GM12872 (cell line): ENCODE measurements around the gene DNM1.

Experiments
- TF ChIP-seq, protein P1 (sequence below): IDR thresholded peaks from 3 replicates; pipeline ENCODE4 v1.5.1; 2011; ENCODE audit warnings: low read depth, mild to moderate bottlenecking, low read length, moderate library complexity; ENCODE audit not compliant: insufficient read depth

Gene DNM1

GRCh38 chr9:128168731-128169308 is 34.4 kb upstream of the DNM1 start:
- TF ChIP-seq, protein P1, sequence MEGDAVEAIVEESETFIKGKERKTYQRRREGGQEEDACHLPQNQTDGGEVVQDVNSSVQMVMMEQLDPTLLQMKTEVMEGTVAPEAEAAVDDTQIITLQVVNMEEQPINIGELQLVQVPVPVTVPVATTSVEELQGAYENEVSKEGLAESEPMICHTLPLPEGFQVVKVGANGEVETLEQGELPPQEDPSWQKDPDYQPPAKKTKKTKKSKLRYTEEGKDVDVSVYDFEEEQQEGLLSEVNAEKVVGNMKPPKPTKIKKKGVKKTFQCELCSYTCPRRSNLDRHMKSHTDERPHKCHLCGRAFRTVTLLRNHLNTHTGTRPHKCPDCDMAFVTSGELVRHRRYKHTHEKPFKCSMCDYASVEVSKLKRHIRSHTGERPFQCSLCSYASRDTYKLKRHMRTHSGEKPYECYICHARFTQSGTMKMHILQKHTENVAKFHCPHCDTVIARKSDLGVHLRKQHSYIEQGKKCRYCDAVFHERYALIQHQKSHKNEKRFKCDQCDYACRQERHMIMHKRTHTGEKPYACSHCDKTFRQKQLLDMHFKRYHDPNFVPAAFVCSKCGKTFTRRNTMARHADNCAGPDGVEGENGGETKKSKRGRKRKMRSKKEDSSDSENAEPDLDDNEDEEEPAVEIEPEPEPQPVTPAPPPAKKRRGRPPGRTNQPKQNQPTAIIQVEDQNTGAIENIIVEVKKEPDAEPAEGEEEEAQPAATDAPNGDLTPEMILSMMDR: no peak

- TF ChIP-seq, protein P1: no peak
These were observed 33.7 kb upstream of the DNM1 start for GRCh38 chr9:128169492-128169891.

- TF ChIP-seq, protein P1: no peak
These were observed 33.3 kb upstream of the DNM1 start for GRCh38 chr9:128169925-128170324.

DNA sequence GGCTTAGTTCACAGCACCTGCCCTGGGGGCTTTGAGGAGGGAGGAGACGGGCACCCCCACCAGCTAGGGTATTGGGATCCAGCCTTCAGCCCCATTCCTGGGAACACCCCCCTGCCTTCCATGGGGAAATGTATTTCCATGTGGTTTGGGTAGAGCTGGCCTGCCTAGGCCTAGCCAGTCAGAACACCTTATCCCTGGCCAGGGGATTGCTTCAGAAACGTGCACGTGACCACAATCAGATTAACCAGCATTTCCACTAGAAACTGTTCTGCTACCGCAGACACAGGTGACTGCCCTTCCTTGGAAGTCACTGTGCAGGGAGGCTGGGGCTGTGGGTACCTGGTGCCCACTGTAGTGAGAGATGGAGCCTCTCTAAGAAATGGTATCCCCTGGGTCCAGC is 29.1 kb upstream of the DNM1 start:
- TF ChIP-seq, protein P1: no peak

GRCh38 chr9:128175102-128175563 is 28.0 kb upstream of the DNM1 start:
- TF ChIP-seq, protein P1: no peak

DNA sequence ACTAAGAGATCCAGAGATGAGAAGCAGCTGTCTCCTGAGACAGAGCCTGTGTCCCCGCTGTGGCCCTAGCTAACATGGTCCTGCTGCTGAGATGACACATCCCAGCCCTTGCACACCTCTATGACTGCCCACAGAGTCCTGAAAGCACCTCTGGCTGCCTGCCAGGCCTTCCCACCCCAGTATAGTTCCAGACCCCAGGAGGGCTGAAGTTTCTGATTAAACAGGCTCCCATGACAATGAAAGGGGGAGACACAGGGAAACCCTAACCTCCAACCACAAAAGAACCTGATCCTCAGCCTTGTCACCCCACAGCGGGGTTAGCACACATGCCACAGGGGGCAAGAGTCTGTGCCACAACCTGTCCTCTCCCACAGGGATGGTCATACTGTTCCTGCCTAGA is 27.5 kb upstream of the DNM1 start:
- TF ChIP-seq, protein P1: no peak

GRCh38 chr9:128178806-128179431 is 24.3 kb upstream of the DNM1 start:
- TF ChIP-seq, protein P1: no peak
